GM21528 (cell line): ENCODE data around the gene MFSD11.
"Not testable (repeated sequence)": the region's sequence is repeated elsewhere in the genome, so short reads cannot be mapped to it uniquely, and the experiment has no call there.

ENCODE experiments used
- ATAC-seq: cut with Tn5 transposase; IDR thresholded peaks from one replicate; pipeline ENCODE4 v1.9.1; 2021; ENCODE audit warnings: mild to moderate bottlenecking, moderate library complexity; ENCODE audit not compliant: unreplicated experiment, low FRiP score

The MFSD11 gene

DNA sequence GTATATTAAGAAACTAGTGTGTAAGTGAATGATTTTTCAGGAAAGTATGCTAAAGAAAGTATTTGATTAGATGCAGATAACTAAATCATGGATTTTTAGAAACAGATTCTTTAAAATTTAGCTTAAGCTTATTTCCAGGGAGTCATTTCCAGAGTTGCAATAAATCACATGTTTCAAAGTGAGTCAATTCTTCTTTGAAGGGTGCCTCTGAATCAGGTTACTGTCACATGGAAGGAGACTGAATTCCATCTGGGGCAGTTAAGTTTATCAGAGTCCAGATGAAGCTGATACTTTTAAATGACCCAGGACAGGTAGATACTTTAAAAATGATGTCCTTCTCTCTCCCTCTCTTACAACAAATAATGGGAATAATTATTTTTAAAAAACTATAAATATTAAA, 5.0 kb downstream of the MFSD11 start:
- ATAC-seq, result no peak

DNA sequence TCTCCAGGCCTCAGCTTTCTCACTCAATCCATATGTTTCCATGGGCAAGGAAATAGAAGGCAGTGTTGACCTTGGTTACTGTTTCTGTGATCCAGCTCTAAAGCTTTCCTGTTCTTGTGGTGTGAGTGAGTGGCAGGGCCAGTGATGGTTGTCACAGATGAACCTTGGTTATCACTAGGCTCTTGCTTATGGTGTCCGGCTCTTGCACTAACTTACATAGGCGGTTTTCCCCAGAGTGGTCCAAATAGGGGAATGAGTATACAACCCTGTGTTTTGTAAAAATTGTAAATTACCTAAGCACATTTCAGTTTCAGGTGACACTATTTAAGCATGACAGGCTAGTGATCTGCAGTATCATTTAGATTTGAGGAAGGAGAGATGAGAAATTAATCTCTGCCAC, 6.8 kb downstream of the MFSD11 start:
- ATAC-seq, result no peak

DNA sequence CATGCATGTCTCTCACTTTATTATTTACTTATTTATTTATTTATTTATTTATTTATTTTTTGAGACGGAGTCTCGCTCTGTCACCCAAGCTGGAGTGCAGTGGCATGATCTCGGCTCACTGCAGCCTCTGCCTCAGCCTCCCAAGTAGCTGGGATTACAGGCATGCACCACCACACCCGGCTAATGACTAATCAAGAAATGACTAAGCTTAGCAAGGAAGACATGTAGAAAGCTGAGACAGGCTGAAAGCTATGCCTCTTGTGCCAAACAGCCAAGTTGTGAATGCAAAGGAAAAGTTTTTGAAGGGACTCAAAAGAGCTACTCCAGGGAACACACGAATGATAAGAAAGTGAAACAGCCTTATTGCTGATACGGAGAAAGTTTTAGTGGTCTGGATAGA, 7.9 kb downstream of the MFSD11 start:
- not testable (repeated sequence) for ATAC-seq

DNA sequence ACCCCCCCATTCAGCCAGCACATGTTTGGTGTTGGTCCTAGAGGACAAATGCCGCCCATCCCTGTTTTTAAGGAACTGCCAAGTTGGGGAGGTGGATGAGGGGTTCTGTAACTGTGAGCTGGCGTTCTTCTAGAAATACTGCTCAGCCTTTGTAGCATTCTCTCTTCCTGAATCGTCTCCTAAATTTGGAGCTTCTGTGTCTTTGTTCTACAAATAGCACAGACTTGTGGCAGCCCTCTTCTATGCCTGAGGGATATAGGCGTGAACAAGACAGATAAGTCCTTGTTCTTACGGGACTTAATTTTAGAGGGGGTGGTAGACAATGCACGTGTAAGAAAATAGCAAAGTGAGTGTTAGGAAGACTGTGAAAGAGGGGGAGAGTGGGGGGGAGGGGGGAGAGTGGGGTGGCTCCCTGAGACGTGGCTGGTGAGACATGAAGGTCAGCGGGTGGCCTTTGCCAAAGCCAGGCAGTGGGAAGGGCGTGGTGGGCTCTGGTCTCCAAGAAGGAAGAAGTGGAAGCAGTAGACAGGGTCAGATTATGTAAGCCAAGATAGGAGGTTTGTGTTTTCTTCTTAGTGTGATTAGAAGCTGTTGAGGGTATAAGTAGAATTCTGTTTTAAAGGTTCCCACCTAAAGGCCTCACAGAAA, 9.9 kb downstream of the MFSD11 start:
- no peak for ATAC-seq

DNA sequence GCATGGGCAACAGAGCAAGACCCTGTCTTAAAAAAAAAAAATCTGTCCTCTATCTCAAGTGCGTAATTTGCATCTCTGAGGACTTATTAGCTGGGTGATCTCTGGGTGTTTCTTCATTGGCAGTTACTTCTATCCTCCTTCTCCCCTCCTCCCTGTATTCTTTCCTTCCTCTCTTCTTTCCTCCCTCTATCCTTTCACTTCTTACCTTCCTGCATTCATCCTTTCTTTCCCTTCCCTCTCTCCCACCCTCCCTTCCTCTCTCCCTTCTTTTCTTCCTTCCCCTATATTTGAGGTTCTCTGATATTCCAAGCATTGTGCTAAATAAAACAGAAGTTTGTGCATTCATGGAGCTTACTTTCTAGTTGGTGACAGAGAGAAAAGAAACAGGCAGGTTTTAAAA, 10.7 kb downstream of the MFSD11 start:
- ATAC-seq, result no peak

DNA sequence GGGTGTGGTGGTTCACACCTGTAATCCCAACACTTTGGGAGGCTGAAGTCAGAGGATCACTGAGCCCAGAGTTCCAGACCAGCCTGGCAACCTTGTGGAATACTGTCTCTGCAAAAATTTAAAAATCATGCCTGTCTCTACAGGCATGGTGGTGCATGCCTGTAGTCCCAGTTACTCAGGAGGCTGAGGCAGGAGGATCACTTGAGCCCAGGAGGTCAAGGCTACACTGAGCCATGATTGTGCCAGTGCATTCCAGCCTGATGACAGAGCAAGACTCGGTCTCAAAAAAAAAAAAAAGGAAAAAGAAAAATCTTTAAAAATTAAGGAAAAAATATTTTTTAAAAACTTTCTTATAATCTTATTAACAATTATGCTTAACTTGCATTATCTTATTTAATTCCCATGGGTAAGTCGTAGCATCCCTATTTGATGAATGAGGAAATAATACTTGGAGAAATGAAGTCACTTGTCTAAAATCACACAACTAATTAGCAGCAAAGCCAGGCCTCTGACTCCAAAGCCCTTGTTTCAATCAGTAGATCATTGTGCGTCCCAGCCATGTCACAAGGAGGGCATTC, 13.6 kb downstream of the MFSD11 start:
- ATAC-seq, result no peak

DNA sequence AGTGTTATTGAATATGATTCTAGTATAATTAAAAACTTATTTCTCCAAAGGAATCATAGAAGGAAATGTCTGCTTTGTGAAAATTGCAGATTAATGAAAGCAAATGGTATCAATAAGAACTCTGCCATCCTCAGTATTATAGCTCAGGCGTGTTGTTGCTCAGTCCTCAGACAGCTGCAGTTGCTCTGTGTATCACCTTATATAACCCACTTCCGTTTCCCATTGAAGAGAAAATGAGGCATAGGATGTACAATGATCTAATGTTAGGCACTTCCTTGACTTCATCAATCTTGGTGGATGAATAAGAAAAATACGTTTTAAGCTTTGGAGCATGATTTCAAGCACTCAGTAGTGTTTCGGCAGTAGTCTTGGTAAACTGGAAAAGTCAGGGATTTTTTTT, 14.1 kb downstream of the MFSD11 start:
- no peak for ATAC-seq

DNA sequence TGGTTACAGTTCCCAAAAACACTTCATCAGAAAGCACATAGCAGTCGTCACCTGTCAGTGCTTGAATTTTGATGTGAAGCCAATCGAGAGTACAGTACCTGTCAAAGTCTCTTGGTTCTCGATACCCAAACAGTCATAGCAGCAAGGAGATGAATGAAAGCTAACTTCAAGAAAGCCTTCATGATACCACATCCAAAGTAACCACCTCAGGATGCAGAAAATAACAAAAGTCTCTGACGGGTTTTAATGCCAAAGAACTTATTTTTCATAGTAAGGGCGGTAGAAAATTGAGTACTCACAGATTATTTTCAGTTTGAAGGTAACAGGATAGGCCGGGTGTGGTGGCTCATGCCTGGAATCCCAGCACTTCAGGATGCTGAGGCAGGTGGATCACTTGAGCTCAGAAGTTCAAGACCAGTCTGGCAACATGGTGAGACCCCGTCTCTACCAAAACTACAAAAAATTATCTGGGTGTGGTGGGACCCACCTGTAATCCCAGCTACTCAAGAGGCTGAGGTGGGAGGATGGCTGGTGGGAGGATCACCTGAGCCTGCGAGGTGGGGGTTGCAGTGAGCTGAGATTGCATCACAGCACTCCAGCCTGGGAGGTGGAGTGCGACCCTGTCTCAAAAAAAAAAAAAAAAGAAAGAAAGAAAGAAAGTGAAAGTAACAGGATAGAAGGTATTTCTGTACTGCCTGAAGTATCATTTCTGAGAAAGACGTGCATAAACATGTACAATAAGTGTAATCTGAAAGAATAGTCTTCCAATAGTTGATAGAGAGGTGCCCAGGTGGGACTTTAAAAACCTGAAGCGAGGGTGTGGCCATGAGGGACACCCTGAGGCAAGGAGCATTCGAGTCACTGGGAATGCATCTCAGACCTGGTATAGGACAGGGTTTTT, 15.4 kb downstream of the MFSD11 start:
- no peak for ATAC-seq

DNA sequence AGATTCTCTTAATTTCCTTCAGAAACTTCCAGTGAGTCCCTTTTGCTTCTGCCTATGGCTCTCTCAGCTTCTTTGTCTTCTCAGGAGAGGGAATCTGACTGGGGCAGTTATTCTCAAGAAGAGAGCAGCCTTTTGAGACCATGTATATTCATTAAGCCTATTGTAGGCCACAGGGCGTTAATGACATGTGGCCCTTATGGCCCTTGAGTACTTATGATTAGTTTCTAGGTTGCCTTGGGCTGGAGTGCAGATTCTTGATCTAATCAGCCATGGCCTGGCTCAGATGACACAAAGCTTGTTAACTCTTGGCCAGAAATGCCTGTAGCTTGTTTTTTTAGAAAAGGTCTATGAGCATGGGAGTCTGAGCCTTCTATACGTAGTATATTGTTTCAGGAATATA, 17.4 kb downstream of the MFSD11 start:
- ATAC-seq, result no peak

DNA sequence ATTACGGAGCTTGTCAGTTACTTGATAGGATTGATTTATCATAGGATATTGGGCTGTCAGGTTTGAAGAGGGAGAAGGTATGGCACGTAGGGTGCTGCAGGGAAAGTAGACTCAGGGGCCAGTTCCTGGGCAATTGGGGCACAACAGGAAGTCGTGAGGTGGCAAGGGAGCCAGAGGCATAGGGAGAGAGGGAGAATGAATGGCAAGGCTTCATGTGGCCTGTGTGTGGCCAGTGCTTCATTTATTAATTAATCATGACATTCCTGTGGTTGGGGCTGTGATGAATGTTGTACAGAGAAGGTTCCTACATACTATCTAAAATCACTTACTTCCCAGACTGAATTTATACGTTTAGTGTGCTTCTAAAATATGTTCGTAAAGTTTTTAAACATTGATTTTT, 19.3 kb downstream of the MFSD11 start:
- no peak for ATAC-seq

DNA sequence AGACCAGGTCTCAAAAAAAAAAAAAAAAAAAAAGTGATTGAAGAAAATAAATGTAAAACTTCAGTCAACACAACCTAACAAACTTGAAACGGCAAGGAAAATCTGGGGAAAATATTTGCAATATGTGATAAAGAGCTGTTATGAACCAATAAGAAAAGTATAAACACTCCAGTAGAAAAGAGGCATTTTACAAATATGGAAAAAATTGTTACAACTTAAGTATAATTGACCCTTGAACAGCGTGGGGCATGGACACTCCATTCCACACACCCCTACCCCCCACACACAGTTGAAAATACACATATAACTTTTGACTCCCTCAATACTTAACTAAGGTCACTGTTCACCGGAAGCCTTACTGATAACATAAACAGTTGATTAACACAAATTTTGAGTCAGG, 20.7 kb downstream of the MFSD11 start:
- no peak for ATAC-seq

DNA sequence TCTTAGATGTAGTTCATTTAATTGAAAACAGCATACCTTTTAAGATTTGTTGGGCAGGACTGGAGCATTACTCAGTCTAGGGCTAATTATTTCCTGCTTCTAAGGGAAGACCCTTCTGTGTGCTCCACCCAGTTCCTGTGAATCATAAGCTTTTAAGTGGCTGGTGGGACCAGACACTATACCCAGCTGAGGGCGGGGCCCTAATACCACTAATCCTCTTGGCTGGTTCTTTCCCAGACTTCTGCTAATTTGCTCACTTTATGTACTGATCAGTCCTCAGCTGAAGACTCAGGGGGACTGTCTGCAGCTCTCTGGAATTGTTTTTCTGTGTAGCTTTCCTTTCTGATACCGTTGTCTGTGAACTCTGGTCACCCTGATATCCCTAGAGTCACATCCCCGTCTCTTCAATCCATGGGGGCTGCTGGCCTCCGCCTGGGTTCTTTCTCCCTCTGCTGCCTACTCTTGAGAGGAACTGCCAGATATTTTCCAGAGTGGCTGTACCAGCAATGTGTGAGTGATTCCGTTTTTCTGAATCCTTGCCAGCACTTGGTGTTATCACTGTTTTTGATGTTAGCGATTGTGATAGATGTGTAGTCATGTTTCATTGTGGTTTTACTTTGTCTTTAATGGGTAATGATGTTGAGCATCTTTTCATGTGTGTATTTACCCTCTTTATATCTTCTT, 35.1 kb downstream of the MFSD11 start:
- no peak for ATAC-seq

DNA sequence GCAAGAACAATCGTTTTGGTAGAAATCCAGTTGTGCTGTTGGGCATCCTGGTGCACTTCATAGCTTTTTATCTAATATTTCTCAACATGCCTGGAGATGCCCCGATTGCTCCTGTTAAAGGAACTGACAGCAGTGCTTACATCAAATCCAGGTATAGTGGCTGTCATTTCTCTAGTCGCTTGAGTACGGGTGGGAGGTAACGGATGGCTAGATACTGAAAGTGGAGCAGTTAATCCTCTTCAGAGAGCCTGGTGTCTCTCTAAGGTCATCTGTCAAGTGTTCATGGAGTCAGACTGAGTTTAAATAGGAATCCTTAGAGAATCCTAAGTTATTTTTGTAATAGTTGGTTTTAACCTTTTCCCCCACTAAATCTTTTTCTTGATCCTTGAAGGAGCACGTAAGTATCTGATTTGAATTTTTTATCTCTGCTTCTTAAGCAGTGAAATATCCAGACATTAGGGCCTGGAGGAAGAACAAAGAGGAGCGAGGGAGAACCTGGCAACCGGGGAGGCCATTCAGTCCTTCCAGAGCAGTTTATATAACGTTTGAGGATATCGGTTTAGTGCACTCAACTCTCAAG, 37.2 kb downstream of the MFSD11 start:
- no peak for ATAC-seq

DNA sequence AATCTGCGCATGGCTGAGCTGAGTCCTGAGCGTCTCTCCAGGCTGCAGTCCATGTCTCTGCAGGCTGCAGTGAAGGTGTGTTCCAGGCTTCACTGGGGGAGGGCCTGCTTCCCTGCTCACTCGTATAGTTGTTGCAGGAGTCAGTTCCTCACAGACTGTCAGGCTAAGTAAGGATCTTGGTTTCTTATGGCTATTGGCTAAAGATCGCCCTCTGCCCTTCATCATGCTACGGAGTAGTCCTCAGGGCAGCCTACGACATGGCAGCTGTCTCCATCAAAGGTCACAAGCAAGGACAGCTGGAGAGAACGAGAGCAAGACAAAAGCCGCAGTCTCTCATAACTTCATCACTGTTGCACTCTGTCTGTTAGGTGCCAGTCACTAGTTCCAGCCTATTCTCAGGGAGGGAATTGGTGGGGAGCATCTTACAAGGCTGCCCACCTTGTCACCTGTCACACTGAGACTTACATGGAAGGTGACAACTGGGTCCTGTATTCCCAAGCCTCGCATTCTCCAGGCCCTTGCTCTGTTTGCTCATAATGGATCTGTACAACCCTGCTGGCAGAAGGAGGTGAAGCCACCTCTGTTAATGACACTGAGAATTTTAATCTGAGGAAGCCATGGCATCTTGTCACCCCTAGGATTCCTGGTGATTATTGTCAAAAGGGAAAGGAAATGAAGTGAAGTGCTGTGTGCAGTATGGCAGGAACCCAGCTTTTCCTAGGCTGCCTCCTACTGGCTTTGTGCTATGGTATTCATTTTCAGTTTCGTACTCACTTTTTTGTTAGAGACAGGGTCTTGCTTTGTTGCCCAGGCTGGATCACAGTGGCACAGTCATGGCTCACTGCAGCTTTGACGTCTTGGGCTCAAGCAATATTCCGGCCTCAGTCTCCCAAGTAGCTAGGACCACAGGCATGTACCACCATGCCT, 43.4 kb downstream of the MFSD11 start:
- no peak for ATAC-seq

DNA sequence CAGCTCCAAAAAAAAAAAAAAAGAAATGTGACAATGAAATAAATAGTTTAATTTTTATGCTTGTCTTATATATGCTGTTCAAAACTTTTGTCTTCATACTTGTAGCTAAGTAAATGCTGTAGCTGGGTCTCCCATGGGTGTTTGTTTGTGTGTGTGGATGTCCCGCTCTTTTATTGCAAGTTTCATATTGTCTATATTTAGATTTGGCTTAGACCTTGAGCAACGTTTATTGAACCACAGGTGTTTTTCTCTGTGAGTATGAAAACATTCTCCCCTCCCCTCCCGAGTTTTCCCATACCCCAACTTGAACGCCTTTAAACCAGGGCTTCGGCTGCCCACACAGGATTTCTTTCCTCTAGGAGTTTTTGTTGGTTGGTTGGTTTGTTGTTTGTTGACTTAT, 45.2 kb downstream of the MFSD11 start:
- no peak for ATAC-seq

DNA sequence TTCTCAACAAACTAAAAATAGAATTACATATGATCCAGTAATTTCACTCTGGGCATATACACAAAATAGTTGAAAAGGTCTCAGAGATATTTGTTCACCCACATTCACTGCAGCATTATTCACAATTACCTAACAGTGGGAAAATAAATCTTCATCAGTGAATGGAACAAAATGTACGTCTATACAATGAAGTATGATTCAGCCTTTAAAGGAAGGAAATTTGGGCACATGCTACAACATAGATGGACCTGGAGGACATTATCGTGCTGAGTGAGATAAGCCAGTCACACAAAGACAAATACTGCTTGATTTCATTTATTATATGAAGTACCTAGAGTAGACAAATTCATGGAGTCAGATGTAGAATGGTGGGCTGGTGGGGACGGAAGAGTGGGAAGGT, 47.0 kb downstream of the MFSD11 start:
- ATAC-seq, result no peak

DNA sequence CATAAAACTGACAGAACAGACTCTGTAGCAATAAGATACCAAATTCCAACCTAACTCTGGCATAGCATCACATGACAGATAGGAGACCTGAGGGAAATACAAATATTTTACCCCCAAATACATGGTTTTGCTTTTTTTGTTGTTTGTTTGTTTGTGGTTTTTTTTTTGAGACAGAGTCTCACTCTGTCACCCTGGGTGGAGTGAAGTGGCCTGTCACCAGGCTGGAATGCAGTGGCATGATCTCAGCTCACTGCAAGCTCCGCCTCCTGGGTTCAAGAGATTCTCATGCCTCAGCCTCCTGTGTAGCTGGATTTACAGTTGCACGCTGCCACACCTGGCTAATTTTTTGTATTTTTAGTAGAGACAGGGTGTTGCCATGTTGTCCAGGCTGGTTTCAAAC, 49.9 kb downstream of the MFSD11 start:
- ATAC-seq, result not testable (repeated sequence)

DNA sequence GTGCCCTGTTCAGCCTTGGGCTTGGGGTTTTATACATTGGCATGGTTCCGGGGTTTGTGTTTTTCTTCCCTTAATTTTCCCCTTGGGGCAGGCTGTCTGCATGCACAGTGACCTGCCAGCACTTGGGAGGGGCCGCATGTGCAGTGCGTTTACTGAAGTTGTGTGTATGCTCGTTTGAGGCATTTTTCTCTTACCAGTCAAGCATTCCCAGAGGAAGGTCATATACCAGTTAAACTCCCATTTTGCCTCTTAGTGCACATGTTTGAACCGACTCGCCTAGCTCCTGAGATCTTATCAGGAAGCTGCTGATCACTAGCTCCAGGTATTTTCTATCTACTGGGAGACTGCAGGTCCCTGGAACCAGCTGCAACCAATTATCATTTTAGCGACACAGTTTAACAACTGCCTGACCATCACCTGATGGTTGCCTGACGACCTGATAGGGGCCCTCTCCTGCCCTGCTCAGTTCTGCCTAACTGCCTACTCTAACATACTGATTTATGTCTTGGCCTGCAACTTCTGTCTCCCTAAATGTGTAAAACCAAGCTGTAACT, 51.4 kb downstream of the MFSD11 start:
- no peak for ATAC-seq
